ENCODE data around the gene NAGS. TPM values are rescaled to one million over a fixed set of nuclear protein-coding genes. Genes with fewer than 3 reads are reported as not detected.

NAGS gene
- total and polyA plus RNA-seq, 7 donors = 0.10 to 13.5 (median 0.20) TPM; not detected in 2

GRCh38 chr17:43974382-43975266 is 29.8 kb upstream of the NAGS start:
- H3K27ac ChIP-seq = no peak overlapping the region
- intact Hi-C loops (cut with DNase I) = no loop called here
- ATAC-seq (no peak), DNase-seq (no peak)
- no peaks in the 10 kb centered on the region for H3K36me3 ChIP-seq (ENCODE audit: insufficient read depth in 1 of 2, low read depth in 1 of 2)
- WGBS, 3 donors = 49 to 58% (median 55%) methylated on average over 14 of the region's 14 CpGs
- no peaks in the 10 kb centered on the region for H3K4me1 ChIP-seq
- TF ChIP-seq, protein P1, sequence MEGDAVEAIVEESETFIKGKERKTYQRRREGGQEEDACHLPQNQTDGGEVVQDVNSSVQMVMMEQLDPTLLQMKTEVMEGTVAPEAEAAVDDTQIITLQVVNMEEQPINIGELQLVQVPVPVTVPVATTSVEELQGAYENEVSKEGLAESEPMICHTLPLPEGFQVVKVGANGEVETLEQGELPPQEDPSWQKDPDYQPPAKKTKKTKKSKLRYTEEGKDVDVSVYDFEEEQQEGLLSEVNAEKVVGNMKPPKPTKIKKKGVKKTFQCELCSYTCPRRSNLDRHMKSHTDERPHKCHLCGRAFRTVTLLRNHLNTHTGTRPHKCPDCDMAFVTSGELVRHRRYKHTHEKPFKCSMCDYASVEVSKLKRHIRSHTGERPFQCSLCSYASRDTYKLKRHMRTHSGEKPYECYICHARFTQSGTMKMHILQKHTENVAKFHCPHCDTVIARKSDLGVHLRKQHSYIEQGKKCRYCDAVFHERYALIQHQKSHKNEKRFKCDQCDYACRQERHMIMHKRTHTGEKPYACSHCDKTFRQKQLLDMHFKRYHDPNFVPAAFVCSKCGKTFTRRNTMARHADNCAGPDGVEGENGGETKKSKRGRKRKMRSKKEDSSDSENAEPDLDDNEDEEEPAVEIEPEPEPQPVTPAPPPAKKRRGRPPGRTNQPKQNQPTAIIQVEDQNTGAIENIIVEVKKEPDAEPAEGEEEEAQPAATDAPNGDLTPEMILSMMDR (IDR thresholded peaks at IDR 0.05) = no peak
- H3K9me3 ChIP-seq = no peaks in the 10 kb centered on the region
- H3K4me3 ChIP-seq = no peak overlapping the region
- peaks cover 0 to 22% (median 0%) of the 10 kb centered on the region in 3 donors for H3K27me3 ChIP-seq (ENCODE audit: insufficient read depth in 3 of 3, low read length in 2 of 3)

- TF ChIP-seq, protein P1 (IDR thresholded peaks at IDR 0.05) = no peak
- Histone ChIP-seq H3K4me1 (no peaks in the 10 kb centered on the region), H3K36me3 (ENCODE audit: insufficient read depth in 1 of 2, low read depth in 1 of 2) (no peaks in the 10 kb centered on the region), H3K27ac (no peak overlapping the region), H3K9me3 (no peaks in the 10 kb centered on the region), H3K27me3 (ENCODE audit: insufficient read depth in 3 of 3, low read length in 2 of 3) (peaks cover 0 to 25% (median 0%) of the 10 kb centered on the region in 3 donors), H3K4me3 (no peak overlapping the region)
- 82 to 89% (median 88%) methylated on average over 13 to 22 of the region's 27 CpGs for WGBS, 3 donors
- DNase-seq (no peak), ATAC-seq (no peak)
- intact Hi-C loops (cut with DNase I) = no loop called here
Observed at GRCh38 chr17:43975898-43976297, 28.5 kb upstream of the NAGS start.

DNA sequence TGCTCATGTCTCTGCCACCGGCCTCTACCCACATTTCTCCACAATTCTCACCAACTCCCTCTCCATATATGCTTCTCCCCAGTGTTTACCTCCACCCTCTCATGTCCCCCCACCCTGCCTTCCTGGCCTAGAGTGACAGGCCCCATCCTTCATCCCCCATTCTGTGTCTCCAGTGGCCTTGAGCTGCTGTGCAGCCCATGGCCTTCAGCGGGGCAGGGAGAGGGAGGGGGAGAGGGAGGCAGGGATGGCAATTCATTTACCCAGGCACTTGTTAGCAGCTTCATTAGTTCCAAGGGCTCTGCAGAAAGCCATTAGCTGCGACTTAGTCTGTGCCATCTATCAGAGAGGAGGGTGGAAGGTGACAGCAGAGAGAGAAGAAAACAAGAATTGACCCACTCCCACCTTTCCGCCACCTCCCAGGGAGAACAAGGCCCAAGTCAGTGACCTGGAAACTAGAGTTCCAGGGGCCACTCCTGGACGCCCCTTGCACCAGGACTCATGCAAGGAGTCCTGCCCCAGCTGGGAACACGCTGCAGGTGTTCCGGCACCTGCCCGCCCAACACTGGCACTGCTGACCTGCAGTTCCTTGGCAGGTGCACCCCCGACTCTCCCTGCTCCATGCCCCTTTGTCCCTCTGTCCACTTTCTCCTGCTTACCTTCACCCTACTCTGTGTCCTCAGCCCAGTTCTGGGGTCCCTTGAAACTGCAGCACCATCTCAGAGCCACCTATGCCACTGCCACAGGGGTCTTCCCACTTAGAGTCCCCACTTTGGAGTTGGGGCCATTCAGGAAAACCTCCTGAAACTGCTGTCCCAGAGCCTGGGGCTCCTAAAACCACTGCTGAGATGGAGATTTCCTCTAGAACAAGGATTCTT is 27.2 kb upstream of the NAGS start:
- no peak for ATAC-seq
- Histone ChIP-seq H3K4me1 (no peaks in the 10 kb centered on the region), H3K4me3 (no peak overlapping the region), H3K27me3 (ENCODE audit: insufficient read depth in 3 of 3, low read length in 2 of 3) (peaks cover 0 to 36% (median 2%) of the 10 kb centered on the region in 3 donors), H3K36me3 (ENCODE audit: insufficient read depth in 1 of 2, low read depth in 1 of 2) (no peaks in the 10 kb centered on the region), H3K9me3 (no peaks in the 10 kb centered on the region), H3K27ac (no peak overlapping the region)
- WGBS, 3 donors = 78 to 83% (median 79%) methylated on average over 6 to 9 of the region's 9 CpGs
- no peak for DNase-seq
- TF ChIP-seq, protein P1 (IDR thresholded peaks at IDR 0.05) = no peak
- intact Hi-C loops (cut with DNase I) = no loop called here

- intact Hi-C loops (cut with DNase I) = no loop called here
- Histone ChIP-seq H3K27me3 (ENCODE audit: insufficient read depth in 3 of 3, low read length in 2 of 3) (peaks cover 0 to 43% (median 4%) of the 10 kb centered on the region in 3 donors), H3K4me1 (no peaks in the 10 kb centered on the region), H3K4me3 (no peak overlapping the region), H3K36me3 (ENCODE audit: insufficient read depth in 1 of 2, low read depth in 1 of 2) (no peaks in the 10 kb centered on the region), H3K9me3 (no peaks in the 10 kb centered on the region), H3K27ac (no peak overlapping the region)
- WGBS, 3 donors = 60 to 82% (median 77%) methylated on average over 2 of the region's 2 CpGs
- DNase-seq (no peak), ATAC-seq (no peak)
- TF ChIP-seq, protein P1 (IDR thresholded peaks at IDR 0.05) = no peak
Observed at GRCh38 chr17:43978078-43978477, 26.3 kb upstream of the NAGS start.
